ENCODE data around the gene ALAS1.
A peak's percentile ranks its signal among the peaks of the same experiment; 100 is the strongest.

ALAS1 gene

GRCh38 chr3:52221141-52221562 is 23.2 kb downstream of the ALAS1 start:
- DNase-seq (ENCODE audit: low spot score) = no peak

GRCh38 chr3:52221563-52222318 is 23.8 kb downstream of the ALAS1 start:
- DNase-seq (ENCODE audit: low spot score) = no peak

GRCh38 chr3:52222319-52223221 is 24.6 kb downstream of the ALAS1 start:
- DNase-seq (ENCODE audit: low spot score) = no peak

GRCh38 chr3:52223449-52224408 is 25.8 kb downstream of the ALAS1 start:
- DNase-seq (ENCODE audit: low spot score) = no peak

GRCh38 chr3:52225452-52226228 is 27.7 kb downstream of the ALAS1 start, which contains the start of gene TLR9:
Gene TLR9, minus strand, starts transcription at chr3:52225645. Its CDS starts 116 bp downstream, at chr3:52225529.
- no peak for DNase-seq (ENCODE audit: low spot score)

GRCh38 chr3:52226229-52226817 is 28.4 kb downstream of the ALAS1 start:
- DNase-seq (ENCODE audit: low spot score) = no peak

- DNase-seq (ENCODE audit: low spot score) = no peak
Observed at GRCh38 chr3:52227117-52227516, 29.2 kb downstream of the ALAS1 start.

- no peak for DNase-seq (ENCODE audit: low spot score)
Observed at GRCh38 chr3:52227766-52228165, 29.8 kb downstream of the ALAS1 start.

GRCh38 chr3:52228266-52228665 is 30.3 kb downstream of the ALAS1 start:
- no peak for DNase-seq (ENCODE audit: low spot score)

GRCh38 chr3:52228751-52229291 is 30.9 kb downstream of the ALAS1 start:
- DNase-seq (ENCODE audit: low spot score) = no peak

- DNase-seq (ENCODE audit: low spot score) = no peak
Observed at GRCh38 chr3:52229656-52230055, 31.7 kb downstream of the ALAS1 start.

GRCh38 chr3:52230461-52230860 is 32.5 kb downstream of the ALAS1 start:
- DNase-seq (ENCODE audit: low spot score) = no peak

- DNase-seq (ENCODE audit: low spot score) = no peak
Observed at GRCh38 chr3:52230889-52231499, 33.0 kb downstream of the ALAS1 start.

GRCh38 chr3:52231502-52232278 is 33.7 kb downstream of the ALAS1 start:
- peak; percentile 80 for DNase-seq (ENCODE audit: low spot score)

- DNase-seq (ENCODE audit: low spot score) = no peak
Observed at GRCh38 chr3:52232279-52233107, 34.5 kb downstream of the ALAS1 start.

- no peak for DNase-seq (ENCODE audit: low spot score)
Observed at GRCh38 chr3:52233108-52233591, 35.2 kb downstream of the ALAS1 start.

GRCh38 chr3:52233968-52234367 is 36.0 kb downstream of the ALAS1 start:
- no peak for DNase-seq (ENCODE audit: low spot score)

All from HuH-7.5 (cell line).